OCI-LY1 (cell line): Measurements from ENCODE around the gene SOX30.

Source experiments
- H2AFZ ChIP-seq: fragments of 200-600 bp; sonication (generic), shearing (Covaris generic); 2 replicates; pipeline ENCODE4 v1.6.0; 2014; ENCODE audit warnings: antibody characterized with exemption, mild to moderate bottlenecking, low read length
- H3F3A ChIP-seq: fragments of 200-600 bp; sonication (generic), shearing (Covaris generic); 2 replicates; pipeline ENCODE4 v1.6.0; 2014; ENCODE audit warnings: mild to moderate bottlenecking, antibody characterized with exemption, low read length, moderate library complexity; ENCODE audit not compliant: insufficient read depth
- H3K27ac ChIP-seq: fragments of 200-600 bp; sonication (generic); 2 replicates; pipeline ENCODE4 v1.5.1; 2014; ENCODE audit warnings: low read length, mixed run types, mild to moderate bottlenecking, low read depth; ENCODE audit not compliant: poor library complexity, severe bottlenecking
- H3K27me3 ChIP-seq: fragments of 200-600 bp; sonication (generic); 2 replicates; pipeline ENCODE4 v1.6.0; 2014; ENCODE audit warnings: antibody characterized with exemption, mild to moderate bottlenecking, low read length, moderate library complexity; ENCODE audit not compliant: insufficient read depth
- H3K36me3 ChIP-seq: fragments of 200-600 bp; sonication (generic); 2 replicates; pipeline ENCODE4 v1.6.1; 2014; ENCODE audit warnings: mild to moderate bottlenecking, antibody characterized with exemption, low read length, moderate library complexity, mixed read lengths; ENCODE audit not compliant: insufficient read depth
- H3K4me1 ChIP-seq: fragments of 200-600 bp; sonication (generic); 2 replicates; pipeline ENCODE4 v1.5.1; 2014; ENCODE audit warnings: mild to moderate bottlenecking, low read length, moderate library complexity; ENCODE audit not compliant: insufficient read depth, severe bottlenecking
- H3K4me2 ChIP-seq: fragments of 200-600 bp; sonication (generic), shearing (Covaris generic); 2 replicates; pipeline ENCODE4 v1.6.1; 2014; ENCODE audit warnings: low read length
- H3K4me3 ChIP-seq: fragments of 200-600 bp; sonication (generic); 2 replicates; pipeline ENCODE4 v1.5.1; 2014; ENCODE audit warnings: low read length, low read depth, mild to moderate bottlenecking, mixed read lengths; ENCODE audit not compliant: poor library complexity, severe bottlenecking
- H3K79me2 ChIP-seq: fragments of 200-600 bp; shearing (Covaris generic); 2 replicates; pipeline ENCODE4 v1.6.1; 2016; ENCODE audit warnings: mixed run types, low read length, mixed read lengths; ENCODE audit not compliant: insufficient read depth
- H3K9ac ChIP-seq: fragments of 200-600 bp; sonication (generic), shearing (Covaris generic); 2 replicates; pipeline ENCODE4 v1.6.1; 2014; ENCODE audit warnings: mild to moderate bottlenecking, low read length, mixed read lengths
- H3K9me2 ChIP-seq: fragments of 200-600 bp; sonication (generic), shearing (Covaris generic); 2 replicates; pipeline ENCODE4 v1.6.1; 2014; ENCODE audit warnings: low read depth, mild to moderate bottlenecking, low read length, mixed read lengths
- H3K9me3 ChIP-seq: fragments of 200-600 bp; shearing (Covaris generic); 2 replicates; pipeline ENCODE4 v1.6.1; 2014; ENCODE audit warnings: low read length, mixed read lengths
- H4K20me1 ChIP-seq: fragments of 200-600 bp; sonication (generic), shearing (Covaris generic); 2 replicates; pipeline ENCODE4 v1.6.0; 2016; ENCODE audit warnings: mild to moderate bottlenecking, low read length; ENCODE audit not compliant: insufficient read depth
- EZH2 ChIP-seq: fragments of 200-600 bp; sonication (generic), shearing (Covaris generic); IDR thresholded peaks from 2 replicates; pipeline ENCODE4 v1.8.0; 2017; ENCODE audit warnings: borderline replicate concordance, mixed run types, mild to moderate bottlenecking, antibody characterized with exemption, low read length, moderate library complexity, mixed read lengths
- TF ChIP-seq, protein P1 (sequence below): fragments of 200-600 bp; sonication (generic), shearing (Covaris generic); IDR thresholded peaks from 2 replicates; pipeline ENCODE4 v1.5.1; 2017; ENCODE audit warnings: mild to moderate bottlenecking, antibody characterized with exemption, low read length, moderate library complexity, mixed read lengths

Gene SOX30

DNA sequence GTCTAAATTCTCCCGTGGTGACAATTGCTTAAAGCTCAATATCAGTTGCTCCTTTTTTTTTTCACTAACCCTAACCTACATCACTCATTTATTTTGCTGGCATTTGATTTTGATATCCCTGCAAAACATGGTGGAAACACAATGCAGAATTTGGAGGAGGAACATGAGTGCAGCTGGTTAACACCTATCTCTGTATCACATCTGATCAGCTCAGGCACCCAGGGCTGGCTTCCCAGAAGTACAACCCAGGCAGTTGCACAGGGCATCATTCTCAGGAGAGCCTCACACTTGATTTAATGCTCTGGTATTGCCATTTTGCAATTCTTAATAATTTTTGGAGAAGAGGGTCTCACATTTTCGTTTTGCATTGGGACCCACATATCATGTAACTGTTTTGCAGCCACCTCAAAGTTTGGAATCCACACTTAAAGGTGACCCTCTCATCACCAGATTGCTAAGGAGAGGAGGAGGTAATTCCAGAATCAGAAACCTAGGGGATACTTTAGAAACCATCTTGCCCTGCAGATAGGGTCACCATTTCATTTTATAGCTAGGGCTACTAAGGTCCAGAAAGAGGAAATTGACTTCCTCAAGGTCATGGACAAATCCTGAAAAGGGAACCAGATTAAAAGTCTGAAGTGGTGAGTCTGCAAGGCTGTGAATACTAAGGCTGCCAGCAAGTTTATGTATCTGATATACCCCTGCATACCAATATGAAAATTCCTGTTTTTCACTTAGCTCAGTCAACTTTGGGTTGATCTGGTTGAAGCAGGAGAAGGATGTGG, 57.4 kb downstream of the SOX30 start:
- H3F3A ChIP-seq: no peaks in the 10 kb centered on the region
- H3K9me3 ChIP-seq: 0 out of 2 replicates have a peak, but pooled peaks cover 2% of the 10 kb centered on the region
- H3K79me2 ChIP-seq: no peaks in the 10 kb centered on the region
- H3K4me3 ChIP-seq: no peak overlapping the region
- no peak for TF ChIP-seq EZH2
- TF ChIP-seq, protein P1, sequence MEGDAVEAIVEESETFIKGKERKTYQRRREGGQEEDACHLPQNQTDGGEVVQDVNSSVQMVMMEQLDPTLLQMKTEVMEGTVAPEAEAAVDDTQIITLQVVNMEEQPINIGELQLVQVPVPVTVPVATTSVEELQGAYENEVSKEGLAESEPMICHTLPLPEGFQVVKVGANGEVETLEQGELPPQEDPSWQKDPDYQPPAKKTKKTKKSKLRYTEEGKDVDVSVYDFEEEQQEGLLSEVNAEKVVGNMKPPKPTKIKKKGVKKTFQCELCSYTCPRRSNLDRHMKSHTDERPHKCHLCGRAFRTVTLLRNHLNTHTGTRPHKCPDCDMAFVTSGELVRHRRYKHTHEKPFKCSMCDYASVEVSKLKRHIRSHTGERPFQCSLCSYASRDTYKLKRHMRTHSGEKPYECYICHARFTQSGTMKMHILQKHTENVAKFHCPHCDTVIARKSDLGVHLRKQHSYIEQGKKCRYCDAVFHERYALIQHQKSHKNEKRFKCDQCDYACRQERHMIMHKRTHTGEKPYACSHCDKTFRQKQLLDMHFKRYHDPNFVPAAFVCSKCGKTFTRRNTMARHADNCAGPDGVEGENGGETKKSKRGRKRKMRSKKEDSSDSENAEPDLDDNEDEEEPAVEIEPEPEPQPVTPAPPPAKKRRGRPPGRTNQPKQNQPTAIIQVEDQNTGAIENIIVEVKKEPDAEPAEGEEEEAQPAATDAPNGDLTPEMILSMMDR: no peak
- H3K4me1 ChIP-seq: peaks cover 60% of the 10 kb centered on the region
- no peak overlapping the region for H3K27ac ChIP-seq
- no peak overlapping the region for H3K4me2 ChIP-seq
- H3K9me2 ChIP-seq: no peaks in the 10 kb centered on the region
- H2AFZ ChIP-seq: no peak overlapping the region
- no peaks in the 10 kb centered on the region for H4K20me1 ChIP-seq
- H3K27me3 ChIP-seq: no peaks in the 10 kb centered on the region
- H3K9ac ChIP-seq: no peak overlapping the region
- H3K36me3 ChIP-seq: no peaks in the 10 kb centered on the region

DNA sequence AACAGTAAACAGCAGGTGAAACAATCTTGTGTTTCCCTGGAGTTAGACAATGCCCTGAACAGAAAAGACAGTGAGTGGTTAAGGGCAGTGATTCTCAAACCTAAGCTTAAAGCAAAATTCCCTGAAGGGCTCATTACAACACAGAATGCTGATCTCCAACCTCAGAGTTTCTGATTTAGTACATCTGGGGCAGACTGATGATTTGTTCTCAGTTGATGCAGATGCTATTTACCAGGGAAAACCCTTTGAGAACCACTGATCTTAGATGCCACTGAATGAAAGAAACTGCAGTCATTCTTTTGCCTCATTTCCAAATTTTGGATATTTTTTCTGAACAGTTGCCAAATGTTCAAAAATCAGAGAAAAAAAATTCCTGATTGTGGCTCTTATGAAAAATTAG, 58.0 kb downstream of the SOX30 start:
- no peak overlapping the region for H3K4me3 ChIP-seq
- no peaks in the 10 kb centered on the region for H3K79me2 ChIP-seq
- TF ChIP-seq, protein P1: no peak
- TF ChIP-seq EZH2: no peak
- H3K27me3 ChIP-seq: no peaks in the 10 kb centered on the region
- H3K4me1 ChIP-seq: peaks cover 55% of the 10 kb centered on the region
- no peaks in the 10 kb centered on the region for H4K20me1 ChIP-seq
- H2AFZ ChIP-seq: no peak overlapping the region
- no peak overlapping the region for H3K9ac ChIP-seq
- H3F3A ChIP-seq: no peaks in the 10 kb centered on the region
- no peak overlapping the region for H3K27ac ChIP-seq
- 0 out of 2 replicates have a peak, but pooled peaks cover 2% of the 10 kb centered on the region for H3K9me3 ChIP-seq
- no peaks in the 10 kb centered on the region for H3K9me2 ChIP-seq
- no peaks in the 10 kb centered on the region for H3K36me3 ChIP-seq
- no peak overlapping the region for H3K4me2 ChIP-seq

DNA sequence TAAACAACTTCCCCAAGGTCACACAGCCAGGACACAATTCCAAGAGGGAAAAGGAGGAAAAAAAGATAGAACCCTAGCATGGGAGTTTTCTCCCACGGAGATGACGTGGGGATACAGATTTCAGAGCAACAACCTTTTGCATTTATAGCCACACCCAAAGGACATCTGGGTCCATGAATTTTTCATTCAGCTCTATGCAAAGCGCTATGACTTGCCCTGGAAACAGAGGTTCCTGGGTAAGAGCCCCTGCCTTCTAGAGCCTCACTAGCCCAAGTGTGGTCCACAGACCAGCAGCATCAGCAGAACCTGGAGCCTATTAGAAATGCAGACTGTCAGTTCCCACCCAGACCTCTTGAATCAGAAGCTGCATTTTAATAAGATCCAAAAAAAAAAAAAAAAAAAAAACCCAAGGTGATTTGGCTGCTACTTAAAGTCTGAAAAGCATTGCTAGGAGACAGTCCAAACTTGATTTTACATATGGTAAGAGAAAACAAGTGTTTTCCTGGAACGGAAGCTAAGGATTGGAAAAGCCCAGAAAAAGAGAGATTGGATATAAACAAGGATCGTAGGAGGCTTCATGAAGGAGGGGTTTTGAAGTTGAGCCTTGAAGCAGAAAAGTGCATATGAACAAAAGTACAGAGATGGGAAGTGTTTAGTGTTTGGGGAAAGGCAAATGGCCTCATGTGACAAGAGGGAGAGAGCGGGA, 59.0 kb downstream of the SOX30 start:
- peak overlapping the region; percentile 60 for H3K4me2 ChIP-seq
- H3K27ac ChIP-seq: no peak overlapping the region
- H3K4me3 ChIP-seq: no peak overlapping the region
- H3K9me2 ChIP-seq: no peaks in the 10 kb centered on the region
- H4K20me1 ChIP-seq: no peaks in the 10 kb centered on the region
- peaks cover 46% of the 10 kb centered on the region for H3K4me1 ChIP-seq
- TF ChIP-seq, protein P1: no peak
- TF ChIP-seq EZH2: no peak
- no peaks in the 10 kb centered on the region for H3K27me3 ChIP-seq
- no peaks in the 10 kb centered on the region for H3K36me3 ChIP-seq
- H3K9ac ChIP-seq: 0 out of 2 replicates have a peak overlapping the region, but pooled peaks have one; percentile 33
- H3K9me3 ChIP-seq: 0 out of 2 replicates have a peak, but pooled peaks cover 2% of the 10 kb centered on the region
- 0 out of 2 replicates have a peak overlapping the region, but pooled peaks have one; percentile 4 for H2AFZ ChIP-seq
- H3F3A ChIP-seq: no peaks in the 10 kb centered on the region
- no peaks in the 10 kb centered on the region for H3K79me2 ChIP-seq
